Effector CD8-positive, alpha-beta T cell (primary cell): Measurements from ENCODE around the gene TMEM108.

Experiments used
- DNase-seq: peaks from one replicate; lab custom pipeline; 2025; lab: John Stamatoyannopoulos, UW

TMEM108 gene

GRCh38 chr3:133277813-133278212, 239.6 kb downstream of the TMEM108 start:
- DNase-seq: no peak

GRCh38 chr3:133278260-133279043, 240.3 kb downstream of the TMEM108 start:
- no peak for DNase-seq

GRCh38 chr3:133280586-133280985, 242.4 kb downstream of the TMEM108 start:
- no peak for DNase-seq

GRCh38 chr3:133282236-133282635, 244.0 kb downstream of the TMEM108 start:
- no peak for DNase-seq

- DNase-seq: no peak
Measured at GRCh38 chr3:133283958-133284807, 246.0 kb downstream of the TMEM108 start.

GRCh38 chr3:133289322-133289721, 251.1 kb downstream of the TMEM108 start:
- DNase-seq: no peak

GRCh38 chr3:133292296-133292695, 254.1 kb downstream of the TMEM108 start:
- DNase-seq: no peak

GRCh38 chr3:133293397-133294110, 255.4 kb downstream of the TMEM108 start:
- DNase-seq: no peak

- no peak for DNase-seq
Measured at GRCh38 chr3:133294253-133294652, 256.1 kb downstream of the TMEM108 start.

GRCh38 chr3:133295199-133295901, 257.2 kb downstream of the TMEM108 start:
- DNase-seq: no peak

- no peak for DNase-seq
Measured at GRCh38 chr3:133295944-133296917, 258.0 kb downstream of the TMEM108 start.

GRCh38 chr3:133296981-133297380, 258.8 kb downstream of the TMEM108 start:
- DNase-seq: no peak

GRCh38 chr3:133300102-133300501, 261.9 kb downstream of the TMEM108 start:
- no peak for DNase-seq

- DNase-seq: no peak
Measured at GRCh38 chr3:133301194-133301593, 263.0 kb downstream of the TMEM108 start.

- DNase-seq: no peak
Measured at GRCh38 chr3:133301731-133302130, 263.5 kb downstream of the TMEM108 start.

GRCh38 chr3:133303430-133303829, 265.2 kb downstream of the TMEM108 start:
- no peak for DNase-seq

- no peak for DNase-seq
Measured at GRCh38 chr3:133317866-133318265, 279.7 kb downstream of the TMEM108 start.

GRCh38 chr3:133328373-133328772, 290.2 kb downstream of the TMEM108 start:
- DNase-seq: no peak

- no peak for DNase-seq
Measured at GRCh38 chr3:133329626-133330025, 291.4 kb downstream of the TMEM108 start.

GRCh38 chr3:133330065-133330464, 291.9 kb downstream of the TMEM108 start:
- DNase-seq: no peak

- DNase-seq: no peak
Measured at GRCh38 chr3:133330522-133330921, 292.3 kb downstream of the TMEM108 start.
